ENCODE data around the gene MCUR1. TPM values are rescaled to one million over a fixed set of nuclear protein-coding genes. Genes with fewer than 3 reads are reported as not detected.

MCUR1 gene
- total RNA-seq, 1 experiment from 2014 or later = 28.6 TPM

GRCh38 chr6:13795041-13795750 lies 19.2 kb downstream of the MCUR1 start:
- ChIA-PET CTCF (interaction anchor here (0.6 to 1.1 kb wide), 10 partner anchors 20 to 542 kb away, joined by 3 to 7 read pairs (median 4); partner anchors contain the start of gene RANBP9), POLR2A (ENCODE audit: unreplicated experiment) (interaction anchor here (0.6 to 0.7 kb wide), 2 partner anchors 194 to 197 kb away, joined by 4 to 7 read pairs; no protein-coding TSS in a partner anchor)
- intact Hi-C loops (cut with micrococcal nuclease) = loop anchor here (1.0 to 5.0 kb wide), 6 partner anchors 78 to 349 kb away; partner anchors contain the start of gene NOL7
- no peaks in the 10 kb centered on the region for H3K9me2 ChIP-seq (replicated peaks; ENCODE audit: low read length)
- peak; percentile 86 for ATAC-seq
- no peaks in the 10 kb centered on the region for H3K27me3 ChIP-seq (ENCODE audit: low read length)
- H3K79me2 ChIP-seq (ENCODE audit: low read length) = no peaks in the 10 kb centered on the region
- no peaks in the 10 kb centered on the region for H4K20me1 ChIP-seq (ENCODE audit: low read length)
- peak overlapping the region; percentile 71 for H3K27ac ChIP-seq (ENCODE audit: low read length)
- 0 out of 2 replicates have a peak overlapping the region, but pooled peaks have one; percentile 23 for H3K4me2 ChIP-seq (ENCODE audit: low read length)
- TF ChIP-seq CTCF (conservative IDR thresholded peaks at IDR 0.05; ENCODE audit: low read depth, low read length) (peak; percentile 94), EZH2 (IDR thresholded peaks at IDR 0.05; ENCODE audit: low read length, unreplicated experiment) (no peak), EZH2phosphoT487 (IDR thresholded peaks at IDR 0.05; ENCODE audit: borderline replicate concordance, low read length) (no peak)
- peak overlapping the region; percentile 8; the same call in 1 of the 2 replicates for H3K9ac ChIP-seq (ENCODE audit: low read length)
- peak; percentile 95 for DNase-seq
- no peak overlapping the region for H3K4me3 ChIP-seq (ENCODE audit: low read length)
- H3K36me3 ChIP-seq (ENCODE audit: low read depth, low read length) = peaks cover 9% of the 10 kb centered on the region
- no TSS peak for BruUV-seq (replicated peaks)
- no peaks in the 10 kb centered on the region for H3F3A ChIP-seq (ENCODE audit: low read length, unreplicated experiment)
- no peak overlapping the region for H2AFZ ChIP-seq (ENCODE audit: low read length)
- no peaks in the 10 kb centered on the region for H3K9me3 ChIP-seq (ENCODE audit: low read length)
- H3K4me1 ChIP-seq (ENCODE audit: insufficient read depth, low read length) = peaks cover 31% of the 10 kb centered on the region

GRCh38 chr6:13794184-13794583 lies 20.2 kb downstream of the MCUR1 start:
- ChIA-PET POLR2A (ENCODE audit: unreplicated experiment) (interaction anchor here (0.6 to 0.7 kb wide), 5 partner anchors 9 to 293 kb away, joined by 6 to 8 read pairs (median 7); no protein-coding TSS in a partner anchor), CTCF (interaction anchor here (0.5 to 1.1 kb wide), 3 partner anchors 167 to 208 kb away, joined by 3 to 4 read pairs (median 3); no protein-coding TSS in a partner anchor)
- TF ChIP-seq EZH2 (IDR thresholded peaks at IDR 0.05; ENCODE audit: low read length, unreplicated experiment) (no peak), EZH2phosphoT487 (IDR thresholded peaks at IDR 0.05; ENCODE audit: borderline replicate concordance, low read length) (no peak), CTCF (conservative IDR thresholded peaks at IDR 0.05; ENCODE audit: low read depth, low read length) (no peak)
- H2AFZ ChIP-seq (ENCODE audit: low read length) = 0 out of 2 replicates have a peak overlapping the region, but pooled peaks have one; percentile 18
- no peaks in the 10 kb centered on the region for H3K9me2 ChIP-seq (replicated peaks; ENCODE audit: low read length)
- BruUV-seq (replicated peaks) = no TSS peak
- H3K27me3 ChIP-seq (ENCODE audit: low read length) = no peaks in the 10 kb centered on the region
- no peaks in the 10 kb centered on the region for H3K9me3 ChIP-seq (ENCODE audit: low read length)
- H3K4me3 ChIP-seq (ENCODE audit: low read length) = 0 out of 2 replicates have a peak overlapping the region, but pooled peaks have one; percentile 5
- peak; percentile 86 for ATAC-seq
- H4K20me1 ChIP-seq (ENCODE audit: low read length) = no peaks in the 10 kb centered on the region
- H3K36me3 ChIP-seq (ENCODE audit: low read depth, low read length) = peaks cover 11% of the 10 kb centered on the region
- 0 out of 2 replicates have a peak overlapping the region, but pooled peaks have one; percentile 8 for H3K9ac ChIP-seq (ENCODE audit: low read length)
- H3K27ac ChIP-seq (ENCODE audit: low read length) = peak overlapping the region; percentile 71
- DNase-seq = peak; percentile 94
- H3K4me1 ChIP-seq (ENCODE audit: insufficient read depth, low read length) = peaks cover 31% of the 10 kb centered on the region
- intact Hi-C loops (cut with micrococcal nuclease) = loop anchor here (1.0 to 2.0 kb wide), 2 partner anchors 69 to 273 kb away; no protein-coding TSS in a partner anchor
- H3F3A ChIP-seq (ENCODE audit: low read length, unreplicated experiment) = no peaks in the 10 kb centered on the region
- H3K79me2 ChIP-seq (ENCODE audit: low read length) = no peaks in the 10 kb centered on the region
- H3K4me2 ChIP-seq (ENCODE audit: low read length) = peak overlapping the region; percentile 50

All from PC-3 (cell line).